Esophagus (tissue), 2 donors: Measurements from ENCODE around the gene HEPACAM. TPM values are rescaled to one million over a fixed set of nuclear protein-coding genes. Genes with fewer than 3 reads are reported as not detected.

Experiments used
- H3K27ac ChIP-seq, 2 donors: one replicate each; pipeline ENCODE4 v1.5.1; 2013; ENCODE audit warnings: low read depth in 2 of 2, mild to moderate bottlenecking in 2 of 2, inconsistent platforms in 1 of 2, low read length in 1 of 2, moderate library complexity in 1 of 2
- H3K27me3 ChIP-seq, 2 donors: one replicate each; pipeline ENCODE4 v1.6.1; 2013; ENCODE audit warnings: low read length in 2 of 2, control low read depth in 1 of 2, mild to moderate bottlenecking in 1 of 2; ENCODE audit not compliant: insufficient read depth in 2 of 2, control insufficient read depth in 1 of 2
- H3K36me3 ChIP-seq, 2 donors: one replicate each; pipeline ENCODE4 v1.6.1; 2013; ENCODE audit warnings: low read length in 1 of 2; ENCODE audit not compliant: control insufficient read depth in 2 of 2, insufficient read depth in 2 of 2
- H3K4me1 ChIP-seq, 2 donors: one replicate each; pipeline ENCODE4 v1.6.1; 2013; ENCODE audit warnings: low read length in 1 of 2; ENCODE audit not compliant: control insufficient read depth in 2 of 2, insufficient read depth in 2 of 2
- H3K4me3 ChIP-seq, 2 donors: one replicate each; pipeline ENCODE4 v1.5.1; 2013; ENCODE audit warnings: low read length in 2 of 2, mild to moderate bottlenecking in 2 of 2, low read depth in 1 of 2, moderate library complexity in 1 of 2
- H3K9me3 ChIP-seq, 2 donors: one replicate each; pipeline ENCODE4 v1.6.1; 2013; ENCODE audit warnings: mild to moderate bottlenecking in 2 of 2, low read depth in 1 of 2, low read length in 1 of 2, moderate library complexity in 1 of 2; ENCODE audit not compliant: control insufficient read depth in 2 of 2, insufficient read depth in 1 of 2
- WGBS, 2 donors: extraction: QIAGEN DNeasy Blood & Tissue Kit; methylation state at CpG; one replicate each; pipeline ENCODE4 v1.1.7; 2013; 5-methylcytosine and 5-hydroxymethylcytosine counted together
- polyA plus RNA-seq, 2 donors: library from polyadenylated mRNA; stranded (reverse); fragments of 200-250 nt; gene quantifications; one replicate each; pipeline ENCODE4 v1.2.3, GENCODE V29; 2013
- donor health status: healthy with polysubstance abuse.
- donor health status: Bipolar disorder and iron deficiency.

The HEPACAM gene
- polyA plus RNA-seq, result under 1 TPM; 0.02 TPM

GRCh38 chr11:124935548-124936514 is at the start of gene HEPACAM:
Gene HEPACAM, minus strand, starts transcription at chr11:124936047. Its CDS starts 41 bp downstream, at chr11:124936006.
- Histone ChIP-seq H3K36me3 (no peaks in the 10 kb centered on the region), H3K27me3 (no peaks in the 10 kb centered on the region), H3K4me1 (no peaks in the 10 kb centered on the region), H3K9me3 (no peaks in the 10 kb centered on the region), H3K4me3 (no peak within 1 kb of the TSS), H3K27ac (no peak within 1 kb of the TSS)
- 81 to 87% methylated on average over 18 of the region's 18 CpGs for WGBS, 2 donors

- no peaks in the 10 kb centered on the region for H3K27me3 ChIP-seq
- no peak overlapping the region for H3K27ac ChIP-seq
- H3K4me1 ChIP-seq, result no peaks in the 10 kb centered on the region
- 95% methylated on average over 3 of the region's 3 CpGs for whole genome bisulfite sequencing, 2 donors
- peaks cover 0 to 3% of the 10 kb centered on the region in 2 donors for H3K36me3 ChIP-seq
- peaks cover 0 to 3% of the 10 kb centered on the region in 2 donors for H3K9me3 ChIP-seq
- no peak overlapping the region for H3K4me3 ChIP-seq
These were observed 48.6 kb upstream of the HEPACAM start for GRCh38 chr11:124984512-124984854.

- 96 to 97% methylated on average over 17 of the region's 17 CpGs for WGBS, 2 donors
- no peak overlapping the region for H3K27ac ChIP-seq
- H3K4me3 ChIP-seq, result no peak overlapping the region
- no peaks in the 10 kb centered on the region for H3K4me1 ChIP-seq
- peaks cover 0 to 3% of the 10 kb centered on the region in 2 donors for H3K9me3 ChIP-seq
- peaks cover 0 to 3% of the 10 kb centered on the region in 2 donors for H3K36me3 ChIP-seq
- no peaks in the 10 kb centered on the region for H3K27me3 ChIP-seq
These were observed 48.0 kb upstream of the HEPACAM start for GRCh38 chr11:124983674-124984511.

- Histone ChIP-seq H3K4me1 (no peaks in the 10 kb centered on the region), H3K9me3 (peaks cover 0 to 3% of the 10 kb centered on the region in 2 donors), H3K36me3 (peaks cover 0 to 3% of the 10 kb centered on the region in 2 donors), H3K4me3 (no peak overlapping the region), H3K27ac (no peak overlapping the region), H3K27me3 (no peaks in the 10 kb centered on the region)
These were observed 46.2 kb upstream of the HEPACAM start for GRCh38 chr11:124982043-124982442.

GRCh38 chr11:124978316-124978715 is 42.5 kb upstream of the HEPACAM start:
- H3K27ac ChIP-seq, result no peak overlapping the region
- H3K9me3 ChIP-seq, result peaks cover 0 to 3% of the 10 kb centered on the region in 2 donors
- H3K4me3 ChIP-seq, result no peak overlapping the region
- no peaks in the 10 kb centered on the region for H3K4me1 ChIP-seq
- no peaks in the 10 kb centered on the region for H3K36me3 ChIP-seq
- 93% methylated on average over 2 of the region's 2 CpGs for WGBS, 2 donors
- no peaks in the 10 kb centered on the region for H3K27me3 ChIP-seq

GRCh38 chr11:124977006-124977405 is 41.2 kb upstream of the HEPACAM start:
- WGBS, 2 donors, result 75 to 83% methylated on average over 2 of the region's 2 CpGs
- H3K36me3 ChIP-seq, result no peaks in the 10 kb centered on the region
- no peak overlapping the region for H3K27ac ChIP-seq
- H3K9me3 ChIP-seq, result peaks cover 0 to 3% of the 10 kb centered on the region in 2 donors
- no peak overlapping the region for H3K4me3 ChIP-seq
- no peaks in the 10 kb centered on the region for H3K4me1 ChIP-seq
- H3K27me3 ChIP-seq, result no peaks in the 10 kb centered on the region

GRCh38 chr11:124976531-124976930 is 40.7 kb upstream of the HEPACAM start:
- no peaks in the 10 kb centered on the region for H3K4me1 ChIP-seq
- no peaks in the 10 kb centered on the region for H3K36me3 ChIP-seq
- H3K27ac ChIP-seq, result no peak overlapping the region
- H3K27me3 ChIP-seq, result no peaks in the 10 kb centered on the region
- no peak overlapping the region for H3K4me3 ChIP-seq
- 82 to 91% methylated on average over 3 of the region's 3 CpGs for WGBS, 2 donors
- H3K9me3 ChIP-seq, result peaks cover 0 to under 1% of the 10 kb centered on the region in 2 donors

GRCh38 chr11:124971810-124972209 is 36.0 kb upstream of the HEPACAM start:
- WGBS, 2 donors, result 71 to 79% methylated on average over 2 of the region's 2 CpGs
- H3K36me3 ChIP-seq, result peaks cover 0 to 2% of the 10 kb centered on the region in 2 donors

GRCh38 chr11:124970925-124971324 is 35.1 kb upstream of the HEPACAM start:
- no peaks in the 10 kb centered on the region for H3K27me3 ChIP-seq
- 90 to 91% methylated on average over 2 of the region's 2 CpGs for WGBS, 2 donors
- H3K4me1 ChIP-seq, result no peaks in the 10 kb centered on the region
- H3K9me3 ChIP-seq, result no peaks in the 10 kb centered on the region
- H3K4me3 ChIP-seq, result no peak overlapping the region
- H3K36me3 ChIP-seq, result peaks cover 0 to 2% of the 10 kb centered on the region in 2 donors
- no peak overlapping the region for H3K27ac ChIP-seq

More at GRCh38 chr11:124971810-124972209, 36.0 kb upstream of the HEPACAM start:
- H3K9me3 ChIP-seq, result no peaks in the 10 kb centered on the region
- H3K4me3 ChIP-seq, result no peak overlapping the region
- no peaks in the 10 kb centered on the region for H3K4me1 ChIP-seq
- H3K27me3 ChIP-seq, result no peaks in the 10 kb centered on the region
- no peak overlapping the region for H3K27ac ChIP-seq
